K562 (cell line): Measurements from ENCODE around the gene MCAT.

Experiments used
- EP300 ChIP-seq: IDR thresholded peaks from 2 replicates; pipeline ENCODE4 v1.6.1; 2012; ENCODE audit warnings: low read length, improper control_type of control experiment
- EZH2 ChIP-seq: IDR thresholded peaks from 2 replicates; pipeline ENCODE4 v1.6.1; 2012; ENCODE audit warnings: low read depth, mild to moderate bottlenecking, inconsistent platforms, low read length, borderline replicate concordance
- FOXA3 ChIP-seq, 2 experiments: fragments of 450-650 bp in 1 of 2; sonication (generic) in 1 of 2; formaldehyde crosslinking; IDR thresholded peaks in 1 of 2; conservative IDR thresholded peaks in 1 of 2; 2 replicates each; pipeline versions ENCODE4 v1.4.0 to v1.8.0; 2020 to 2022; ENCODE audit warnings: mild to moderate bottlenecking in 2 of 2, missing genetic modification reagents in 1 of 2
- HEY1 ChIP-seq: fragments of 250-450 bp; sonication (Bioruptor Pico); IDR thresholded peaks from 2 replicates; pipeline ENCODE4 v1.5.0; 2020; ENCODE audit warnings: mild to moderate bottlenecking, moderate library complexity, borderline replicate concordance
- MYC ChIP-seq, 2 experiments: fragments of 250-450 bp in 1 of 2; sonication (Bioruptor Pico) in 1 of 2; IDR thresholded peaks; 2 replicates each; pipeline versions ENCODE4 v1.5.1 to v1.6.1; 2012 to 2021; ENCODE audit warnings: low read depth in 2 of 2, borderline replicate concordance in 1 of 2, improper control_type of control experiment in 1 of 2, low read length in 1 of 2, mild to moderate bottlenecking in 1 of 2, moderate library complexity in 1 of 2
- NR2C1 ChIP-seq, 2 experiments: fragments of 450-650 bp; IDR thresholded peaks; 2 replicates each; pipeline ENCODE4 v1.6.1; 2017; ENCODE audit warnings: mild to moderate bottlenecking in 2 of 2, antibody characterized with exemption in 1 of 2, inconsistent platforms in 1 of 2, missing compliant biosample characterization in 1 of 2, missing genetic modification characterization in 1 of 2
- RBM15 ChIP-seq: fragments of 200-400 bp; formaldehyde crosslinking; IDR thresholded peaks from 2 replicates; pipeline ENCODE4 v1.6.1; 2018; ENCODE audit warnings: mild to moderate bottlenecking, low read length, moderate library complexity; ENCODE audit not compliant: insufficient read depth
- RNF2 ChIP-seq: sonication (generic); IDR thresholded peaks from 2 replicates; pipeline ENCODE4 v1.6.1; 2016
- SP2 ChIP-seq: IDR thresholded peaks from 2 replicates; pipeline ENCODE4 v1.6.1; 2011; ENCODE audit warnings: mild to moderate bottlenecking, low read depth, low read length, moderate library complexity; ENCODE audit not compliant: poor library complexity, severe bottlenecking; ENCODE audit errors: extremely low read depth
- YY1 ChIP-seq, 3 experiments: IDR thresholded peaks; 2 replicates each; pipeline ENCODE4 v1.6.1; 2011; ENCODE audit warnings: low read length in 2 of 3, mild to moderate bottlenecking in 2 of 3, moderate library complexity in 2 of 3, borderline replicate concordance in 1 of 3, control low read depth in 1 of 3, low read depth in 1 of 3; ENCODE audit not compliant: insufficient read depth in 3 of 3, insufficient replicate concordance in 2 of 3, control insufficient read depth in 1 of 3, insufficient read length in 1 of 3; ENCODE audit errors: extremely low read depth in 1 of 3
- ZNF133 ChIP-seq: fragments of 250-450 bp; sonication (Bioruptor Pico); IDR thresholded peaks from 2 replicates; pipeline ENCODE4 v1.4.0; 2020; ENCODE audit warnings: mild to moderate bottlenecking
- ZNF76 ChIP-seq: fragments of 250-450 bp; sonication (Bioruptor Pico); IDR thresholded peaks from 2 replicates; pipeline ENCODE4 v1.4.0; 2020; ENCODE audit warnings: mild to moderate bottlenecking, moderate library complexity, borderline replicate concordance

DNA sequence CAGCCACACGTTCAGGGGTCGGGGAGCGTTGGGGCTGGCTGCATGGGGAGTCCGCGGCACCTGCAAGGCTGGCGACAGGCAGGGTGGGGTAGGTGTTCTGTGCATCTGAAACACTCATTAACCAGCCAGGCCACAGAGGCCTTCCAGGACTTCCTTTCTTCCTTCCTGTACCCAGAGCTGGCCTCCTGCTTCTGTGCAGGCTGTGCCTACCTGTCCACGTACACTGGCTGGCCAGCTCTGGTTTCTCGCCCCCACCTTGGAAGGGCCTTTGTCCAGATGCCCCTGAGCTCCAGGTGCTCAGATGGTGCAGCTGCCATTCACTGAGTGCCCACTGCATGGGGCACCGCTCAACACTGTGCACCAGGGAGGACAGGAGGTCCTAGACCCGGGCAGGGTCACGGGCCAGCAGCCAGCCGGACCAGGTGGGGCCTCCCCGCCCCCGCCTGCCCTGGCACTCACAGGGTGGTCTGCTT lies 27.9 kb upstream of the MCAT start:
- TF ChIP-seq MYC (IDR thresholded peaks at IDR 0.05; ENCODE audit: low read depth, low read length) (no peak), MYC (CRISPR knock-in tag; IDR thresholded peaks at IDR 0.05; ENCODE audit: borderline replicate concordance, low read depth) (no peak), YY1 (IDR thresholded peaks at IDR 0.05; ENCODE audit: borderline replicate concordance in 1 of 3, control insufficient read depth in 1 of 3, extremely low read depth in 1 of 3, insufficient read depth in 3 of 3, insufficient read length in 1 of 3, insufficient replicate concordance in 2 of 3, low read depth in 1 of 3, low read length in 2 of 3) (no peak), EP300 (no peak), EZH2 (no peak), SP2 (no peak), ZNF133 (CRISPR knock-in tag) (no peak), HEY1 (CRISPR knock-in tag) (no peak), ZNF76 (CRISPR knock-in tag) (no peak), FOXA3 (CRISPR knock-in tag; conservative IDR thresholded peaks at IDR 0.05 in 1 of 2, IDR thresholded peaks at IDR 0.05 in 1 of 2) (no peak), NR2C1 (IDR thresholded peaks at IDR 0.05) (no peak), NR2C1 (tag; IDR thresholded peaks at IDR 0.05) (no peak), RBM15 (no peak), RNF2 (no peak)
